CD4-positive, alpha-beta memory T cell (primary cell): Measurements from ENCODE around the gene FBXW9. TPM values are rescaled to one million over a fixed set of nuclear protein-coding genes. Genes with fewer than 3 reads are reported as not detected.

Source experiments
- CTCF ChIA-PET: fragments of 350-600 bp; sonication (Branson Sonifier 250); formaldehyde crosslinking; loops from one replicate; lab custom pipeline; 2021; ENCODE audit warnings: inconsistent platforms; ENCODE audit not compliant: partially characterized antibody; lab: Charles Lee
- POLR2A ChIA-PET: fragments of 350-600 bp; sonication (Branson Sonifier 250); formaldehyde crosslinking; loops from one replicate; lab custom pipeline; 2021; ENCODE audit not compliant: partially characterized antibody; lab: Charles Lee
- DNase-seq, 5 donors: peaks; one replicate each; pipeline versions ENCODE4 v3.0.0 to v3.0.0-alpha.2; 2020 to 2022; ENCODE audit warnings: mixed read lengths in 1 of 5
- H3K27ac ChIP-seq: one replicate; pipeline ENCODE4 v1.7.0; 2013; ENCODE audit warnings: low read depth, low read length
- H3K27me3 ChIP-seq: 2 replicates; pipeline ENCODE4 v1.7.0; 2013; ENCODE audit warnings: mild to moderate bottlenecking, low read length, moderate library complexity; ENCODE audit not compliant: insufficient read depth
- H3K36me3 ChIP-seq: 2 replicates; pipeline ENCODE4 v1.7.0; 2013; ENCODE audit warnings: mild to moderate bottlenecking, low read length, moderate library complexity; ENCODE audit not compliant: insufficient read depth
- H3K4me1 ChIP-seq: 2 replicates; pipeline ENCODE4 v1.7.0; 2013; ENCODE audit warnings: mild to moderate bottlenecking, low read length, moderate library complexity; ENCODE audit not compliant: insufficient read depth
- H3K4me3 ChIP-seq, 2 donors: one replicate each; pipeline ENCODE4 v1.7.0; 2013; ENCODE audit warnings: low read length in 2 of 2, mild to moderate bottlenecking in 1 of 2
- H3K9me3 ChIP-seq, 2 donors: one replicate each; pipeline ENCODE4 v1.7.0; 2013; ENCODE audit warnings: low read length in 2 of 2, control low read depth in 1 of 2; ENCODE audit not compliant: control insufficient read depth in 1 of 2
- H3K27ac Mint-ChIP-seq, 7 donors: one replicate each; pipeline ENCODE4 v1.8.0; 2020 to 2021; ENCODE audit warnings: mixed read lengths in 7 of 7, mild to moderate bottlenecking in 6 of 7, inconsistent platforms in 3 of 7, moderate library complexity in 3 of 7
- H3K27me3 Mint-ChIP-seq, 2 donors: one replicate each; pipeline ENCODE4 v1.8.0; 2020 to 2021; ENCODE audit warnings: mixed read lengths in 2 of 2
- H3K36me3 Mint-ChIP-seq, 2 donors: one replicate each; pipeline ENCODE4 v1.8.0; 2020 to 2021; ENCODE audit warnings: mixed read lengths in 2 of 2, inconsistent platforms in 1 of 2, mild to moderate bottlenecking in 1 of 2
- H3K4me1 Mint-ChIP-seq, 4 donors: one replicate each; pipeline ENCODE4 v1.8.0; 2020 to 2021; ENCODE audit warnings: mixed read lengths in 4 of 4, mild to moderate bottlenecking in 1 of 4
- H3K4me3 Mint-ChIP-seq, 8 donors: one replicate each; pipeline ENCODE4 v1.8.0; 2020 to 2021; ENCODE audit warnings: mixed read lengths in 8 of 8, mild to moderate bottlenecking in 7 of 8, moderate library complexity in 6 of 8, inconsistent platforms in 3 of 8
- H3K9me3 Mint-ChIP-seq, 8 donors: one replicate each; pipeline ENCODE4 v1.8.0; 2020 to 2021; ENCODE audit warnings: mixed read lengths in 8 of 8, mild to moderate bottlenecking in 5 of 8, inconsistent platforms in 3 of 8, moderate library complexity in 1 of 8
- intact Hi-C: fragments of 100-400 bp; cut with micrococcal nuclease; formaldehyde crosslinking; loops from one replicate; pipeline ENCODE4 v1.15.1; 2023
- polyA plus RNA-seq, 2 donors: library from polyadenylated mRNA; unstranded; fragments of 300-500 nt; fragmentation: Illumina TruSeq; gene quantifications; one replicate each; pipeline ENCODE4 v1.2.3, GENCODE V29; 2021
- total RNA-seq, 2 experiments: library from RNA; stranded (reverse); gene quantifications; one replicate each; pipeline ENCODE4 v1.2.3, GENCODE V29; 2021

Gene FBXW9
- total and polyA plus RNA-seq, 4 experiments from 2014 or later, result 4.5 to 8.1 (median 4.9) TPM

- ChIA-PET CTCF (interaction anchor here (0.6 to 3.0 kb wide), 17 partner anchors 9 to 227 kb away, joined by 3 to 15 read pairs (median 4); partner anchors contain the start of gene TRIR), POLR2A (interaction anchor here (0.9 to 2.0 kb wide), 6 partner anchors 9 to 81 kb away, joined by 3 to 9 read pairs (median 4); partner anchors contain the start of genes GET3 and MAN2B1)
- H3K9me3 ChIP-seq, result no peaks in the 10 kb centered on the region
- Mint-ChIP-seq H3K36me3 (peaks cover 39 to 62% of the 10 kb centered on the region in 2 donors), H3K9me3 (no peaks in the 10 kb centered on the region), H3K27ac (peak overlapping the region in 6 of 7 donors; percentile 9 to 74 (median 59)), H3K4me1 (peaks cover 19 to 41% (median 30%) of the 10 kb centered on the region in 4 donors), H3K27me3 (no peaks in the 10 kb centered on the region), H3K4me3 (peak overlapping the region in 3 of 8 donors; percentile 10 to 72 (median 34))
- intact Hi-C loops, result loop anchor here (1.0 kb wide), 1 partner anchor 84 kb away; no protein-coding TSS in a partner anchor
- H3K4me3 ChIP-seq, result no peak overlapping the region
- peaks cover 65% of the 10 kb centered on the region for H3K36me3 ChIP-seq
- H3K27ac ChIP-seq, result no peak overlapping the region
- peaks cover 24% of the 10 kb centered on the region for H3K4me1 ChIP-seq
- H3K27me3 ChIP-seq, result no peaks in the 10 kb centered on the region
- peak; percentile 73 to 83 (median 75) for DNase-seq
These were observed 20.0 kb downstream of the FBXW9 start for GRCh38 chr19:12676384-12676792.

- H3K4me1 Mint-ChIP-seq, result peaks cover 14 to 36% (median 26%) of the 10 kb centered on the region in 4 donors
- peaks cover 35 to 58% of the 10 kb centered on the region in 2 donors for H3K36me3 Mint-ChIP-seq
- no peaks in the 10 kb centered on the region for H3K9me3 Mint-ChIP-seq
- H3K4me3 Mint-ChIP-seq, result no peak overlapping the region
- H3K27ac ChIP-seq, result no peak overlapping the region
- H3K4me1 ChIP-seq, result peaks cover 23% of the 10 kb centered on the region
- CTCF ChIA-PET, result interaction anchor here (0.6 to 3.0 kb wide), 10 partner anchors 10 to 227 kb away, joined by 3 to 15 read pairs (median 4); partner anchors contain the start of gene TRIR
- no peak overlapping the region for H3K4me3 ChIP-seq
- no peaks in the 10 kb centered on the region for H3K9me3 ChIP-seq
- H3K27ac Mint-ChIP-seq, result peak overlapping the region in 3 of 7 donors; percentile 53 to 74 (median 64)
- intact Hi-C loops, result loop anchor here (1.0 kb wide), 1 partner anchor 84 kb away; no protein-coding TSS in a partner anchor
- no peaks in the 10 kb centered on the region for H3K27me3 Mint-ChIP-seq
- peaks cover 65% of the 10 kb centered on the region for H3K36me3 ChIP-seq
- POLR2A ChIA-PET, result interaction anchor here (1.2 to 2.0 kb wide), 4 partner anchors 10 to 82 kb away, joined by 4 to 9 read pairs (median 4); partner anchors contain the start of genes GET3 and MAN2B1
- H3K27me3 ChIP-seq, result no peaks in the 10 kb centered on the region
- peak in 1 of 5 donors; percentile 15 for DNase-seq
These were observed 20.5 kb downstream of the FBXW9 start for GRCh38 chr19:12675940-12676339.

- peak overlapping the region in 1 of 7 donors; percentile 24 for H3K27ac Mint-ChIP-seq
- peaks cover 14 to 38% (median 25%) of the 10 kb centered on the region in 4 donors for H3K4me1 Mint-ChIP-seq
- Histone ChIP-seq H3K36me3 (peaks cover 65% of the 10 kb centered on the region), H3K4me1 (peaks cover 24% of the 10 kb centered on the region), H3K27me3 (no peaks in the 10 kb centered on the region), H3K4me3 (no peak overlapping the region), H3K27ac (no peak overlapping the region), H3K9me3 (no peaks in the 10 kb centered on the region)
- H3K27me3 Mint-ChIP-seq, result no peaks in the 10 kb centered on the region
- H3K36me3 Mint-ChIP-seq, result peaks cover 34 to 56% of the 10 kb centered on the region in 2 donors
- CTCF ChIA-PET, result interaction anchor here (1.0 to 2.0 kb wide), 3 partner anchors 111 to 173 kb away, joined by 3 to 4 read pairs (median 4); no protein-coding TSS in a partner anchor
- POLR2A ChIA-PET, result interaction anchor here (1.3 to 2.0 kb wide), 2 partner anchors 28 to 36 kb away, joined by 3 to 9 read pairs; no protein-coding TSS in a partner anchor
- no peaks in the 10 kb centered on the region for H3K9me3 Mint-ChIP-seq
- no peak for DNase-seq
- H3K4me3 Mint-ChIP-seq, result no peak overlapping the region
- intact Hi-C loops, result no loop called here
These were observed 21.0 kb downstream of the FBXW9 start for GRCh38 chr19:12675399-12675798.

GRCh38 chr19:12672744-12673143, 23.7 kb downstream of the FBXW9 start:
- no peak for DNase-seq
- Histone ChIP-seq H3K9me3 (no peaks in the 10 kb centered on the region), H3K36me3 (peaks cover 44% of the 10 kb centered on the region), H3K4me1 (peaks cover 35% of the 10 kb centered on the region), H3K27me3 (no peaks in the 10 kb centered on the region), H3K4me3 (no peak overlapping the region), H3K27ac (no peak overlapping the region)
- Mint-ChIP-seq H3K4me3 (no peak overlapping the region), H3K4me1 (peaks cover 22 to 50% (median 36%) of the 10 kb centered on the region in 4 donors), H3K27ac (peak overlapping the region in 1 of 7 donors; percentile 79), H3K9me3 (no peaks in the 10 kb centered on the region), H3K27me3 (no peaks in the 10 kb centered on the region), H3K36me3 (peaks cover 26 to 52% of the 10 kb centered on the region in 2 donors)
- ChIA-PET CTCF (interaction anchor here (0.8 to 6.7 kb wide), 13 partner anchors 9 to 174 kb away, joined by 3 to 51 read pairs (median 6); partner anchors contain the start of gene DHPS), POLR2A (interaction anchor here (0.5 to 1.6 kb wide), 5 partner anchors 9 to 340 kb away, joined by 3 to 5 read pairs (median 3); partner anchors contain the start of genes DHPS and FBXW9)
- intact Hi-C loops, result loop anchor here (1.0 to 2.0 kb wide), 4 partner anchors 32 to 470 kb away; no protein-coding TSS in a partner anchor

GRCh38 chr19:12670159-12670928, 26.1 kb downstream of the FBXW9 start:
- H3K9me3 Mint-ChIP-seq, result no peaks in the 10 kb centered on the region
- peaks cover 16 to 43% of the 10 kb centered on the region in 2 donors for H3K36me3 Mint-ChIP-seq
- no peak for DNase-seq
- H3K27ac ChIP-seq, result peak overlapping the region; percentile 98
- no peaks in the 10 kb centered on the region for H3K27me3 Mint-ChIP-seq
- H3K4me1 ChIP-seq, result peaks cover 41% of the 10 kb centered on the region
- H3K4me3 ChIP-seq, result peak overlapping the region; percentile 78 to 95
- no peaks in the 10 kb centered on the region for H3K9me3 ChIP-seq
- ChIA-PET CTCF (interaction anchor here (0.8 to 6.7 kb wide), 8 partner anchors 25 to 107 kb away, joined by 3 to 51 read pairs (median 6); partner anchors contain the start of genes ZNF490 and ZNF791), POLR2A (interaction anchor here (0.6 to 2.4 kb wide), 13 partner anchors 8 to 175 kb away, joined by 3 to 35 read pairs (median 4); partner anchors contain the start of genes DHPS, RNASEH2A, ZNF490 and ZNF791)
- peak overlapping the region; percentile 99 to 100 (median 100) for H3K27ac Mint-ChIP-seq
- H3K36me3 ChIP-seq, result peaks cover 22% of the 10 kb centered on the region
- H3K4me1 Mint-ChIP-seq, result peaks cover 20 to 60% (median 43%) of the 10 kb centered on the region in 4 donors
- peak overlapping the region; percentile 90 to 99 (median 96) for H3K4me3 Mint-ChIP-seq
- no peaks in the 10 kb centered on the region for H3K27me3 ChIP-seq
- intact Hi-C loops, result no loop called here

GRCh38 chr19:12669270-12670158, 26.9 kb downstream of the FBXW9 start:
- Histone ChIP-seq H3K36me3 (peaks cover 18% of the 10 kb centered on the region), H3K27me3 (no peaks in the 10 kb centered on the region), H3K4me3 (peak overlapping the region; percentile 78 to 95), H3K4me1 (peaks cover 50% of the 10 kb centered on the region), H3K9me3 (no peaks in the 10 kb centered on the region), H3K27ac (peak overlapping the region; percentile 98)
- peak overlapping the region; percentile 99 to 100 (median 100) for H3K27ac Mint-ChIP-seq
- H3K4me3 Mint-ChIP-seq, result peak overlapping the region; percentile 90 to 99 (median 96)
- no peaks in the 10 kb centered on the region for H3K27me3 Mint-ChIP-seq
- H3K36me3 Mint-ChIP-seq, result peaks cover 15 to 42% of the 10 kb centered on the region in 2 donors
- H3K4me1 Mint-ChIP-seq, result peaks cover 27 to 67% (median 49%) of the 10 kb centered on the region in 4 donors
- H3K9me3 Mint-ChIP-seq, result no peaks in the 10 kb centered on the region
- intact Hi-C loops, result loop anchor here (1.0 kb wide), 2 partner anchors 12 to 27 kb away; partner anchors contain the start of genes DHPS and FBXW9
- peak; percentile 78 to 84 (median 81) for DNase-seq
- POLR2A ChIA-PET, result interaction anchor here (0.6 to 2.4 kb wide), 18 partner anchors 8 to 174 kb away, joined by 3 to 35 read pairs (median 4); partner anchors contain the start of genes DHPS, JUNB, RNASEH2A and TRIR
- CTCF ChIA-PET, result interaction anchor here (0.8 to 6.7 kb wide), 6 partner anchors 30 to 106 kb away, joined by 3 to 51 read pairs (median 5); partner anchors contain the start of genes ZNF490 and ZNF791
